Tibial nerve (tissue), 4 donors: ENCODE data around the gene SRXN1.

Experiments used
- EP300 ChIP-seq, 2 donors: sonication (generic); formaldehyde crosslinking; IDR thresholded peaks; one replicate each; pipeline ENCODE4 v1.6.1; 2017; ENCODE audit warnings: antibody characterized with exemption in 2 of 2, mild to moderate bottlenecking in 1 of 2
- TF ChIP-seq, protein P1 (sequence below), 5 experiments: fragments of 200-600 bp in 3 of 5; fragments of 450-650 bp in 2 of 5; sonication (generic) in 3 of 5; IDR thresholded peaks; one replicate each; pipeline ENCODE4 v1.5.1; 2016 to 2019; ENCODE audit warnings: antibody characterized with exemption in 5 of 5, mild to moderate bottlenecking in 3 of 5, moderate library complexity in 2 of 5

DNA sequence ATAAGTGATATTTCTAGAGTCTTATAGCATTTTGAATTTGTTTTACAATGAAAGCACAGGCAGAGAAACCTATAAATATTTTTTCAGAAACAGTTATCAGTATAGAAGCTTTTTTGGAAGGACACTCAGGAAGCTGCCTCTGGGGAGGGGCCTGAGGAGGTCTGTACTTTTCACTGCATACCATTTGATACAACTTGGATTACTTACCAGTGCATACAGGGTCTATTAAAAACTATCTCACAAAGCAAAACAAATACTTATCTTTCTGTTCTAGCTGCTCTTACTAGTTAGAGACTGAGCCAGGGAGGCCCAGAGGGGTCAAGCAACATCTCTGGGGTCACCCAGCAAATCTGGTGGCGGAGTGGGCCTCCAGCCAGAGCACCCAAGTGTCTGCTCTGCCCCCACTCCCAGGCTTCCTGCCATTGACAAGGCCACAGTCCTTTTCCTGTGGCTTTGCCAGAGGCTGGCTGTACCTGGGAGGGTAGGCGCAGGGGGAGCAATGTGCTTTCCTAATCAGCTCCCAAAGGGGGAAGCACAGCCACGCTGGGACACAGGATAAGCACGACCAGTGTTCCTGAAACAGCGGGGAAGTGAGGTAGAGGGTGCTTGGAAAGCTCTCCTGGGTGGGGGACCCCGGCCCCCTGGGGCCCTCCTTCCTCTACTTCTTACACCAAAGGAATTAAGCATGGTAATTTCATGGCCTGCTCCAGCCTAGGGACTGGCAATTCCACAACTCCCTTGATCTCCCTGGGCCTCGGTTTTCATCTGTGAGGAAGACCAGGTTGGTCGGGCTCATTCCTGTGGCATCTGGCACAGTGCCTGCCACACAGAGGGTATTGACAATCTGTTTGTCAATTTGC is 50.7 kb downstream of the SRXN1 start:
- TF ChIP-seq, protein P1, sequence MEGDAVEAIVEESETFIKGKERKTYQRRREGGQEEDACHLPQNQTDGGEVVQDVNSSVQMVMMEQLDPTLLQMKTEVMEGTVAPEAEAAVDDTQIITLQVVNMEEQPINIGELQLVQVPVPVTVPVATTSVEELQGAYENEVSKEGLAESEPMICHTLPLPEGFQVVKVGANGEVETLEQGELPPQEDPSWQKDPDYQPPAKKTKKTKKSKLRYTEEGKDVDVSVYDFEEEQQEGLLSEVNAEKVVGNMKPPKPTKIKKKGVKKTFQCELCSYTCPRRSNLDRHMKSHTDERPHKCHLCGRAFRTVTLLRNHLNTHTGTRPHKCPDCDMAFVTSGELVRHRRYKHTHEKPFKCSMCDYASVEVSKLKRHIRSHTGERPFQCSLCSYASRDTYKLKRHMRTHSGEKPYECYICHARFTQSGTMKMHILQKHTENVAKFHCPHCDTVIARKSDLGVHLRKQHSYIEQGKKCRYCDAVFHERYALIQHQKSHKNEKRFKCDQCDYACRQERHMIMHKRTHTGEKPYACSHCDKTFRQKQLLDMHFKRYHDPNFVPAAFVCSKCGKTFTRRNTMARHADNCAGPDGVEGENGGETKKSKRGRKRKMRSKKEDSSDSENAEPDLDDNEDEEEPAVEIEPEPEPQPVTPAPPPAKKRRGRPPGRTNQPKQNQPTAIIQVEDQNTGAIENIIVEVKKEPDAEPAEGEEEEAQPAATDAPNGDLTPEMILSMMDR (IDR thresholded peaks at IDR 0.05): no peak
- TF ChIP-seq EP300 (IDR thresholded peaks at IDR 0.05): no peak
